DOHH2 (cell line): ENCODE data around the gene CPNE6.

Experiments
- CTCF ChIP-seq: fragments of 200-600 bp; sonication (generic); IDR thresholded peaks from one replicate; pipeline ENCODE4 v1.5.1; 2014; ENCODE audit warnings: antibody characterized with exemption, mild to moderate bottlenecking, low read depth, low read length; ENCODE audit not compliant: poor library complexity, severe bottlenecking
- EZH2phosphoT487 ChIP-seq: fragments of 200-600 bp; sonication (generic); IDR thresholded peaks from 2 replicates; pipeline ENCODE4 v1.6.1; 2017; ENCODE audit warnings: borderline replicate concordance, mild to moderate bottlenecking, antibody characterized with exemption, low read length, moderate library complexity, mixed read lengths

GRCh38 chr14:24078146-24078545, 6.8 kb downstream of the CPNE6 start:
- TF ChIP-seq CTCF (no peak), EZH2phosphoT487 (no peak)
